K562 (cell line): ENCODE results near the gene UBE2S. TPM values are rescaled to one million over a fixed set of nuclear protein-coding genes. Genes with fewer than 3 reads are reported as not detected.

Experiments used
- CREB1 ChIP-seq, 2 experiments: sonication (generic) in 1 of 2; formaldehyde crosslinking in 1 of 2; IDR thresholded peaks; 2 replicates each; pipeline versions ENCODE4 v1.6.1 to v1.8.0; 2012 to 2022; ENCODE audit warnings: inconsistent platforms in 1 of 2, mild to moderate bottlenecking in 1 of 2, missing genetic modification reagents in 1 of 2, moderate library complexity in 1 of 2
- ERF ChIP-seq: fragments of 450-650 bp; formaldehyde crosslinking; IDR thresholded peaks from 2 replicates; pipeline ENCODE4 v1.4.0; 2020; ENCODE audit warnings: mild to moderate bottlenecking, mixed read lengths
- GABPB1 ChIP-seq: sonication (generic); formaldehyde crosslinking; IDR thresholded peaks from 2 replicates; pipeline ENCODE4 v1.8.0; 2022; ENCODE audit warnings: mild to moderate bottlenecking, missing genetic modification reagents
- GATAD2B ChIP-seq: fragments of 450-650 bp; IDR thresholded peaks from 2 replicates; pipeline ENCODE4 v1.6.1; 2017; ENCODE audit warnings: mild to moderate bottlenecking, borderline replicate concordance
- HDAC3 ChIP-seq: fragments of 450-650 bp; IDR thresholded peaks from 2 replicates; pipeline ENCODE4 v1.6.1; 2018; ENCODE audit warnings: borderline replicate concordance, mild to moderate bottlenecking, moderate library complexity; ENCODE audit not compliant: partially characterized antibody
- HMG20B ChIP-seq: fragments of 250-450 bp; sonication (Bioruptor Pico); IDR thresholded peaks from 2 replicates; pipeline ENCODE4 v1.5.0; 2021; ENCODE audit warnings: mild to moderate bottlenecking
- KLF16 ChIP-seq: IDR thresholded peaks from 2 replicates; pipeline ENCODE4 v1.6.1; 2016; ENCODE audit warnings: antibody characterized with exemption
- POLR3G ChIP-seq: IDR thresholded peaks from 2 replicates; pipeline ENCODE4 v1.6.1; 2011; ENCODE audit not compliant: insufficient read length, insufficient replicate concordance; ENCODE audit errors: extremely low read depth
- RBBP5 ChIP-seq: fragments of 200-600 bp; sonication (generic); IDR thresholded peaks from 2 replicates; pipeline ENCODE4 v1.6.1; 2012; ENCODE audit warnings: borderline replicate concordance, mild to moderate bottlenecking, low read length, control low read depth, inconsistent platforms; ENCODE audit not compliant: insufficient read depth, poor library complexity, severe bottlenecking
- TEAD1 ChIP-seq, 2 experiments: fragments of 450-650 bp in 1 of 2; sonication (generic) in 1 of 2; formaldehyde crosslinking; IDR thresholded peaks; 2 replicates each; pipeline versions ENCODE4 v1.4.0 to v1.8.0; 2020 to 2022; ENCODE audit warnings: mild to moderate bottlenecking in 2 of 2, missing genetic modification reagents in 1 of 2
- polyA plus RNA-seq, 8 experiments: library from polyadenylated mRNA; depleted of rRNA in 4 of 8; stranded (reverse) in 5 of 8; unstranded in 3 of 8; fragments of >200 nt; fragmentation: Nextera tagmentation in 2 of 8; fragmentation: Illumina TruSeq in 1 of 8; extraction: Ambion mirVana in 2 of 8; extraction: Trizol in 1 of 8; gene quantifications; 2 replicates each; pipeline versions ENCODE4 v1.2.1 to v1.2.3, GENCODE V29; 2011 to 2014; ENCODE audit warnings: inconsistent platforms in 1 of 8, missing spikeins in 1 of 8
- total RNA-seq, 7 experiments: library from RNA; depleted of rRNA in 6 of 7; stranded (reverse); fragments of >200 nt in 6 of 7; fragmentation: Illumina TruSeq in 2 of 7; extraction: Trizol in 2 of 7; gene quantifications; 2 replicates each; pipeline versions ENCODE4 v1.2.1 to v1.2.3, GENCODE V29; 2011 to 2021; ENCODE audit warnings: low replicate concordance in 1 of 7
- TF ChIP-seq, protein P1 (sequence below), 2 experiments: IDR thresholded peaks; 2 replicates each; pipeline ENCODE4 v1.6.1; 2011; ENCODE audit warnings: borderline replicate concordance in 1 of 2, control low read depth in 1 of 2, low read depth in 1 of 2, low read length in 1 of 2, mild to moderate bottlenecking in 1 of 2, mixed read lengths in 1 of 2, moderate library complexity in 1 of 2; ENCODE audit not compliant: insufficient read depth in 1 of 2, insufficient read length in 1 of 2, poor library complexity in 1 of 2, severe bottlenecking in 1 of 2; ENCODE audit errors: extremely low read depth in 1 of 2
- TF ChIP-seq, protein P2 (sequence below): sonication (generic); formaldehyde crosslinking; IDR thresholded peaks from 2 replicates; pipeline ENCODE4 v1.5.0; 2020; ENCODE audit warnings: missing genetic modification reagents
- TF ChIP-seq, protein P3 (sequence below): fragments of 250-450 bp; sonication (Bioruptor Pico); IDR thresholded peaks from 2 replicates; pipeline ENCODE4 v1.5.0; 2021; ENCODE audit warnings: mild to moderate bottlenecking, borderline replicate concordance
- TF ChIP-seq, protein P4 (sequence below): sonication (generic); formaldehyde crosslinking; IDR thresholded peaks from 2 replicates; pipeline ENCODE4 v1.8.0; 2022; ENCODE audit warnings: missing genetic modification reagents, mild to moderate bottlenecking, moderate library complexity, borderline replicate concordance
- TF ChIP-seq, protein P5 (sequence below): sonication (generic); formaldehyde crosslinking; IDR thresholded peaks from 2 replicates; pipeline ENCODE4 v1.8.0; 2023; ENCODE audit warnings: mild to moderate bottlenecking, missing genetic modification reagents

UBE2S gene
- total and polyA plus RNA-seq, 9 of the 15 experiments (the other 6 are each of a cell fraction or from before 2014, with no cell fraction given): 1.5 to 1,305 (median 157) TPM

DNA sequence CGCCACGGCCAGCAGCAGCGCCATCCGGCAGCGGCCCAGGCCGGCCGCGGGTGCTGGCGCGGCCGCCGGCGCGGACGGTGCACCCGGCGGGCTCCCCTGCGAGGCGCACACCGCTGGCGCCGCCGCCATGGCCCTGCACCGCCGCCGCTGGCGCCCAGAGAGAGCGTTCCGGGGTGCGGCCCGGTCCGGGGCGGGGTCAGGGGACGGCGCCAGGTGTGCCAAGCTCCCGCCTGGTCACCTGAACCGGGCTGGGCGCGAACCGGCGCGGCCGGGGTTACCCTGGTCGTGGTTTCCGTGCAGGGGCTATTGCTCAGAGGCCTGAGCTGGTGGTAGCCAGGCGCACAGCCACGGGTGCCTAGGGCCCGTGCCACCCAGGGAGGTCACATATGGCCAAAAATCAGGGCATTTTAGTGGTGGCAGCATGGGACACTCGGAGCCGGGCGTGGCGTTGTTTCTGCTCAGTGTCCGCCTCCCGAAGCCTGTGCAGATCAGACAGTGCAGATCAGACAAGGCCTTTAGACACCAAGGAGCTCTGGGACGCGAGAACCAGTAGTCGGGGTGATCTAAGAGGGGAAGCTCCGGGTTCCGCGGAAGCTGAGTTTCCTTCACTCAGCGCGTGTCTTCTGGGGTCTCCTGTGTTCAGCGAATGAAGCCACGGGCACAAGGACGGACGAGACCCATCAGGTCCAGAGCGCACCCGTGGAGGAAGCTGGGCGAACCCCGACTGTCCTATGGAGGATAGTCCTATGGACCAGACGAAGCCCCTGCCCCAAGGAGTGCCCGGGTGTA lies 23.3 kb downstream of the UBE2S start, which contains the start of gene TMEM238 (continued):
- TF ChIP-seq, protein P1, sequence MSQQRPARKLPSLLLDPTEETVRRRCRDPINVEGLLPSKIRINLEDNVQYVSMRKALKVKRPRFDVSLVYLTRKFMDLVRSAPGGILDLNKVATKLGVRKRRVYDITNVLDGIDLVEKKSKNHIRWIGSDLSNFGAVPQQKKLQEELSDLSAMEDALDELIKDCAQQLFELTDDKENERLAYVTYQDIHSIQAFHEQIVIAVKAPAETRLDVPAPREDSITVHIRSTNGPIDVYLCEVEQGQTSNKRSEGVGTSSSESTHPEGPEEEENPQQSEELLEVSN (IDR thresholded peaks at IDR 0.05; ENCODE audit: borderline replicate concordance in 1 of 2, extremely low read depth in 1 of 2, insufficient read depth in 1 of 2, insufficient read length in 1 of 2, low read depth in 1 of 2, low read length in 1 of 2, poor library complexity in 1 of 2, severe bottlenecking in 1 of 2): no peak
- TF ChIP-seq, protein P2, sequence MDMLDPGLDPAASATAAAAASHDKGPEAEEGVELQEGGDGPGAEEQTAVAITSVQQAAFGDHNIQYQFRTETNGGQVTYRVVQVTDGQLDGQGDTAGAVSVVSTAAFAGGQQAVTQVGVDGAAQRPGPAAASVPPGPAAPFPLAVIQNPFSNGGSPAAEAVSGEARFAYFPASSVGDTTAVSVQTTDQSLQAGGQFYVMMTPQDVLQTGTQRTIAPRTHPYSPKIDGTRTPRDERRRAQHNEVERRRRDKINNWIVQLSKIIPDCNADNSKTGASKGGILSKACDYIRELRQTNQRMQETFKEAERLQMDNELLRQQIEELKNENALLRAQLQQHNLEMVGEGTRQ (CRISPR knock-in tag): no peak
- TF ChIP-seq, protein P3, sequence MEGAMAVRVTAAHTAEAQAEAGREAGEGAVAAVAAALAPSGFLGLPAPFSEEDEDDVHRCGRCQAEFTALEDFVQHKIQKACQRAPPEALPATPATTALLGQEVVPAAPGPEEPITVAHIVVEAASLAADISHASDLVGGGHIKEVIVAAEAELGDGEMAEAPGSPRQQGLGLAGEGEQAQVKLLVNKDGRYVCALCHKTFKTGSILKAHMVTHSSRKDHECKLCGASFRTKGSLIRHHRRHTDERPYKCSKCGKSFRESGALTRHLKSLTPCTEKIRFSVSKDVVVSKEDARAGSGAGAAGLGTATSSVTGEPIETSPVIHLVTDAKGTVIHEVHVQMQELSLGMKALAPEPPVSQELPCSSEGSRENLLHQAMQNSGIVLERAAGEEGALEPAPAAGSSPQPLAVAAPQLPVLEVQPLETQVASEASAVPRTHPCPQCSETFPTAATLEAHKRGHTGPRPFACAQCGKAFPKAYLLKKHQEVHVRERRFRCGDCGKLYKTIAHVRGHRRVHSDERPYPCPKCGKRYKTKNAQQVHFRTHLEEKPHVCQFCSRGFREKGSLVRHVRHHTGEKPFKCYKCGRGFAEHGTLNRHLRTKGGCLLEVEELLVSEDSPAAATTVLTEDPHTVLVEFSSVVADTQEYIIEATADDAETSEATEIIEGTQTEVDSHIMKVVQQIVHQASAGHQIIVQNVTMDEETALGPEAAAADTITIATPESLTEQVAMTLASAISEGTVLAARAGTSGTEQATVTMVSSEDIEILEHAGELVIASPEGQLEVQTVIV (CRISPR knock-in tag): no peak
- TF ChIP-seq RBBP5 (peak; percentile 58), HMG20B (CRISPR knock-in tag) (no peak), ERF (CRISPR knock-in tag) (0 out of 2 replicates have a peak, but pooled peaks have one; percentile 30), HDAC3 (no peak), TEAD1 (CRISPR knock-in tag; IDR thresholded peaks at IDR 0.05) (0 out of 4 replicates have a peak, but pooled peaks of 1 of the 2 experiments have one; percentile 27), GABPB1 (0 out of 2 replicates have a peak, but pooled peaks have one; percentile 30), KLF16 (no peak), CREB1 (IDR thresholded peaks at IDR 0.05) (no peak), CREB1 (CRISPR knock-in tag; IDR thresholded peaks at IDR 0.05) (no peak), POLR3G (no peak), GATAD2B (peak; percentile 63; the same call in 1 of the 2 replicates)
- TF ChIP-seq, protein P4, sequence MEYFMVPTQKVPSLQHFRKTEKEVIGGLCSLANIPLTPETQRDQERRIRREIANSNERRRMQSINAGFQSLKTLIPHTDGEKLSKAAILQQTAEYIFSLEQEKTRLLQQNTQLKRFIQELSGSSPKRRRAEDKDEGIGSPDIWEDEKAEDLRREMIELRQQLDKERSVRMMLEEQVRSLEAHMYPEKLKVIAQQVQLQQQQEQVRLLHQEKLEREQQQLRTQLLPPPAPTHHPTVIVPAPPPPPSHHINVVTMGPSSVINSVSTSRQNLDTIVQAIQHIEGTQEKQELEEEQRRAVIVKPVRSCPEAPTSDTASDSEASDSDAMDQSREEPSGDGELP: peak; percentile 19; the same call in 1 of the 2 replicates
- TF ChIP-seq, protein P5, sequence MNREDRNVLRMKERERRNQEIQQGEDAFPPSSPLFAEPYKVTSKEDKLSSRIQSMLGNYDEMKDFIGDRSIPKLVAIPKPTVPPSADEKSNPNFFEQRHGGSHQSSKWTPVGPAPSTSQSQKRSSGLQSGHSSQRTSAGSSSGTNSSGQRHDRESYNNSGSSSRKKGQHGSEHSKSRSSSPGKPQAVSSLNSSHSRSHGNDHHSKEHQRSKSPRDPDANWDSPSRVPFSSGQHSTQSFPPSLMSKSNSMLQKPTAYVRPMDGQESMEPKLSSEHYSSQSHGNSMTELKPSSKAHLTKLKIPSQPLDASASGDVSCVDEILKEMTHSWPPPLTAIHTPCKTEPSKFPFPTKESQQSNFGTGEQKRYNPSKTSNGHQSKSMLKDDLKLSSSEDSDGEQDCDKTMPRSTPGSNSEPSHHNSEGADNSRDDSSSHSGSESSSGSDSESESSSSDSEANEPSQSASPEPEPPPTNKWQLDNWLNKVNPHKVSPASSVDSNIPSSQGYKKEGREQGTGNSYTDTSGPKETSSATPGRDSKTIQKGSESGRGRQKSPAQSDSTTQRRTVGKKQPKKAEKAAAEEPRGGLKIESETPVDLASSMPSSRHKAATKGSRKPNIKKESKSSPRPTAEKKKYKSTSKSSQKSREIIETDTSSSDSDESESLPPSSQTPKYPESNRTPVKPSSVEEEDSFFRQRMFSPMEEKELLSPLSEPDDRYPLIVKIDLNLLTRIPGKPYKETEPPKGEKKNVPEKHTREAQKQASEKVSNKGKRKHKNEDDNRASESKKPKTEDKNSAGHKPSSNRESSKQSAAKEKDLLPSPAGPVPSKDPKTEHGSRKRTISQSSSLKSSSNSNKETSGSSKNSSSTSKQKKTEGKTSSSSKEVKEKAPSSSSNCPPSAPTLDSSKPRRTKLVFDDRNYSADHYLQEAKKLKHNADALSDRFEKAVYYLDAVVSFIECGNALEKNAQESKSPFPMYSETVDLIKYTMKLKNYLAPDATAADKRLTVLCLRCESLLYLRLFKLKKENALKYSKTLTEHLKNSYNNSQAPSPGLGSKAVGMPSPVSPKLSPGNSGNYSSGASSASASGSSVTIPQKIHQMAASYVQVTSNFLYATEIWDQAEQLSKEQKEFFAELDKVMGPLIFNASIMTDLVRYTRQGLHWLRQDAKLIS (CRISPR knock-in tag): peak; percentile 74; the same call in 1 of the 2 replicates
